GM19240 (cell line): ENCODE measurements around the gene DHRS7C.
"Not testable (repeated sequence)": the region's sequence is repeated elsewhere in the genome, so short reads cannot be mapped to it uniquely, and the experiment has no call there.

Experiments used
- DNase-seq: peaks from one replicate; pipeline ENCODE4 v3.0.0; 2011; ENCODE audit warnings: low spot score; ENCODE audit not compliant: insufficient read length

Gene DHRS7C

GRCh38 chr17:9810100-9810949 is 18.9 kb upstream of the DHRS7C start:
- no peak for DNase-seq

GRCh38 chr17:9809409-9809808 is 18.0 kb upstream of the DHRS7C start:
- DNase-seq, result no peak

GRCh38 chr17:9806699-9807098 is 15.3 kb upstream of the DHRS7C start:
- DNase-seq, result no peak

GRCh38 chr17:9805769-9806168 is 14.4 kb upstream of the DHRS7C start:
- DNase-seq, result no peak

- DNase-seq, result no peak
Observed at GRCh38 chr17:9802697-9803096, 11.3 kb upstream of the DHRS7C start.

- no peak for DNase-seq
Observed at GRCh38 chr17:9802294-9802693, 10.9 kb upstream of the DHRS7C start.

- DNase-seq, result no peak
Observed at GRCh38 chr17:9801505-9801904, 10.1 kb upstream of the DHRS7C start.

GRCh38 chr17:9798724-9799123 is 7.3 kb upstream of the DHRS7C start:
- DNase-seq, result no peak

- no peak for DNase-seq
Observed at GRCh38 chr17:9798008-9798407, 6.6 kb upstream of the DHRS7C start.

GRCh38 chr17:9792181-9792840 is 919 bp upstream of the DHRS7C start:
- no peak for DNase-seq

- no peak for DNase-seq
Observed at GRCh38 chr17:9790316-9790715, 1.1 kb downstream of the DHRS7C start.

- DNase-seq, result no peak
Observed at GRCh38 chr17:9788601-9789000, 2.8 kb downstream of the DHRS7C start.

GRCh38 chr17:9784544-9784943 is 6.8 kb downstream of the DHRS7C start:
- DNase-seq, result no peak

GRCh38 chr17:9783465-9783864 is 7.9 kb downstream of the DHRS7C start:
- not testable (repeated sequence) for DNase-seq

- no peak for DNase-seq
Observed at GRCh38 chr17:9783050-9783449, 8.3 kb downstream of the DHRS7C start.

- DNase-seq, result no peak
Observed at GRCh38 chr17:9780552-9780951, 10.8 kb downstream of the DHRS7C start.

- no peak for DNase-seq
Observed at GRCh38 chr17:9776911-9777310, 14.5 kb downstream of the DHRS7C start.

- DNase-seq, result no peak
Observed at GRCh38 chr17:9772658-9773057, 18.7 kb downstream of the DHRS7C start.

GRCh38 chr17:9771465-9771864 is 19.9 kb downstream of the DHRS7C start:
- DNase-seq, result no peak

GRCh38 chr17:9769036-9769695 is 22.2 kb downstream of the DHRS7C start:
- DNase-seq, result no peak

GRCh38 chr17:9768381-9768934 is 22.9 kb downstream of the DHRS7C start:
- DNase-seq, result no peak

GRCh38 chr17:9767432-9767991 is 23.9 kb downstream of the DHRS7C start:
- DNase-seq, result no peak
